HG03354 (cell line): ENCODE results near the gene NDUFAF4.
A peak's percentile ranks its signal among the peaks of the same experiment; 100 is the strongest.

Experiments
- ATAC-seq: cut with Tn5 transposase; IDR thresholded peaks from one replicate; pipeline ENCODE4 v1.9.1; 2021; ENCODE audit warnings: mild to moderate bottlenecking; ENCODE audit not compliant: unreplicated experiment, poor library complexity, severe bottlenecking

The NDUFAF4 gene

DNA sequence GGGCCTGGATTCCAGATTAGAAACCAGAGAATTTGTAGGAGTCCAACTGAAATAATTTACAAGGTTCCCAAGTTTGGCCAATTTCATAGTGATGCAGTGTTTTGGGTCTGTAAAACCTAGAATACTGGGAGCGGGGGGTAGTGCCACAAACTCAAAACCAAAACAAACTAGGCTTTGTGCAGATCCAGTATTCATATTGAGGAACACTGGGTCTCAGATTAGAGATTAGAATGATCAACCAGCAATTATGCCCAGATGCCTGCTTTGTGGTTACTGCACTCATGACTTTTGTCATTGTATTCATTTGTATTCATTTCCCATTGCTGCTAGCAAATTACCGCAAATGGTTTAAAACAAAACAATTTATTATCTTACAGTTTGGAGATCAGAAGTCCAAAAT is 3.2 kb upstream of the NDUFAF4 start:
- no peak for ATAC-seq

- no peak for ATAC-seq
Measured at GRCh38 chr6:96899451-96899998, 1.8 kb upstream of the NDUFAF4 start.

- ATAC-seq = no peak
Measured at GRCh38 chr6:96899019-96899418, 1.3 kb upstream of the NDUFAF4 start.

DNA sequence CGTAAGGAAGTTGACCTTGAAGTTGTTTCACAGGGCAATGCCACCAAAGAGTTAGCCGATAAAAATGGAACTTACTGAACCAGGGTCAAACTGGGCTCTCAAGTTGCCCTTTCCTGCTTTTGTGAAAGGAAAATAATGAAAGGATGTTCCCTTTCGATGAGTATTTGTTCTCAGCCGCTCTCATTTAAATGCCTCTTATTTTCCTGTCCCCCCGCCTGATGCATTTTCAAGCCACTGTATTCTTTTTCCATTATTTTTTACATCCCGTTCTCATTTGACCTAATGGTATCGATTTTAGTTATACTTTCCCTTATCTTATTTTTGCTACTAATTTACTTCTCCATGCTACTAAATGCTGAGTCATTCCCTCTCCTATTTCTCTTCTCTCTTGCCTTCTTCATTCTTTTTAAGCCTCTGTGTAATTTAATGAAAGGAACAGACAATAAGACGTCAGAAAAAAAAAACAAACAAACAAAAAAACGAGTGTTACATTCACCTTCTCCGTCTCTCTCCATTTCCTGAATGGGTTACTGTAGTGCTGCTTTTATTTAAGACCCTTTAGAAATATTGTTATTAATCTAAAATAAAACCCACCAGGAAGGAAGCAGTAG is 655 bp upstream of the NDUFAF4 start:
- ATAC-seq = no peak

DNA sequence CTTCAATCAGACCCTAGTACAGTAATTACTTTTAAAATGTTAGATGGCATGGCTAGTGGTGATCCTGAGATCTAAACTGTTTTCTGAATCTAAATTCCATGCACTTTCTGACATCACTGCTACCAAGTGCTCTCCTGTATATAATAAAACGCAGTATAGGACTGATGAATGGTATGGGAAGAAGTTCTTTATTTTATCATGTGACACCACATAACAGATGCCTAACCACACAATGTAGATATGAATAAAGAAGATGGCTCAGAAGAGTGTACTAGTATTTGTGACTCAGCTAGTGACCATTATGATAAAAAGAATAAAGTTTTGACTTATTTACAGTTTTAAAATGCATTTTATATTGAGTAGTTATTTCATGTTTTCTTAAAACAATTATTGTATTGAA is 8.5 kb downstream of the NDUFAF4 start:
- ATAC-seq = no peak

DNA sequence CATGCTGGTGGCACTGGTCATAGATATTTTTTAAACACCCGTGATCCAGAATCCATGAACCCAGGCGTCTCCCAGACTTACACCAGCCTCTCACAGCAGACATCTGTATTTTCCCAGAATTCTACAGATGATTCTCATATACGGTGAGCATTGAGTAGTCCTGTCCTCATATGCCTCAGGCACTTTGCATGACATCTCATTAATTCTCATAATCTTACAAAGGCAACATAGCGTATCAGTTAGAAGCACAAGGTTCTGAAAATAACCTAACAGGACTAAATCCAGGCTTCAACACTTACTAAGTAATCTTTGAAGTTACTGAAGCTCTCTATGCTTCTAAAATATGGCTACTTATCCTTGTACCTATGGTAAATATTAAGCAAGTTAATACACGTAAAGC is 8.9 kb downstream of the NDUFAF4 start:
- ATAC-seq = no peak

GRCh38 chr6:96886519-96886918 is 11.2 kb downstream of the NDUFAF4 start:
- ATAC-seq = no peak

- ATAC-seq = peak; percentile 96
Measured at GRCh38 chr6:96885187-96885631, 12.5 kb downstream of the NDUFAF4 start.

DNA sequence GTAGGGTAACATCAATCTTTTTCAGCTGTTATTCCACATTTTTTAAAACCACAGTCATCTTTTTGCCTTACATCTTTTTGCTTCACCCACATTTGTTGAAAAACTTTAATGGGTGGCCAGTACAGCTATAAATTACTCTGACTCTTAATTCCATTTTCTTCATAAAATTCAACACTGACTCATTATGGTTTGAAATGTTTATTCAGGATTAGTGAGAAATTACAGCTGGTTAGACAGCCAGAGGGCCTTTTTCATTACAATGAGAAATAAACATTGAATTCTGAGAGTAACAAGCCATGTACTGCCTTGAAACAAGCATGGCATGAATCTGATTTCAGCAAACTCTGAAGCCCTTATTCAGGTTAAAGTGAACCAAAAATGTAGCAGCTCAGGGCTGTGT is 19.5 kb downstream of the NDUFAF4 start:
- no peak for ATAC-seq

DNA sequence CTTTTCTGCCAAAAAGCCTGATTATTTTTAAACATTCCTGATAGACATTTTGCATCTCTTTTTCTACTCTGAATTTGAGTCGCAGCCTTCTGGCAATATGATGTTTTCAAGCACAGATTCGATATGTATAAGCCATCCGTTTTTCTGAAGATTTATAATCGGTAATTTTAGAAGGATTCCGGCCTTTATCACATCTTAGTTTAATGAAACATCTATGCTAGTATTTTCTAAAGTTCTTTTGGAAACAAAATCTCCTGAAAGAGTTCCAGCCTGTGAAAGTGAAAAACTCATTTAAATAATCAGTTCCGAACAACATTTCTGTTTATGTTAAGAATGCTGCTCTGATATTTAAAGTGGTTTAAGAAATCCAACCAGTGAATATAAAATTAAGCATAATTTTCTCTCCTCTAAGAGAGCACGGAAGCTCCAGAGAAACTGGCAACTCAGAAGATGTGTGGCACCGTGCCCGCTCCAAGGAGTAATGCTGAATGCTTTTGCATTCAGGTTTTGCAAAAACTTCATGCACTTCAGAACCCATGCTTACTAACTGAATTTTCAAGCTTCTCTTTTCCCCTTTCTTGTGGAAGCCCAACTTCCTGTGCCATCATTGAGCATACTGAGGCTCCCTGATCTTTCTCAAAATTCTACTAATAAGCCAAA is 20.7 kb downstream of the NDUFAF4 start:
- ATAC-seq = no peak

GRCh38 chr6:96872976-96873375 is 24.7 kb downstream of the NDUFAF4 start:
- no peak for ATAC-seq

GRCh38 chr6:96865055-96865405 is 32.7 kb downstream of the NDUFAF4 start:
- no peak for ATAC-seq

DNA sequence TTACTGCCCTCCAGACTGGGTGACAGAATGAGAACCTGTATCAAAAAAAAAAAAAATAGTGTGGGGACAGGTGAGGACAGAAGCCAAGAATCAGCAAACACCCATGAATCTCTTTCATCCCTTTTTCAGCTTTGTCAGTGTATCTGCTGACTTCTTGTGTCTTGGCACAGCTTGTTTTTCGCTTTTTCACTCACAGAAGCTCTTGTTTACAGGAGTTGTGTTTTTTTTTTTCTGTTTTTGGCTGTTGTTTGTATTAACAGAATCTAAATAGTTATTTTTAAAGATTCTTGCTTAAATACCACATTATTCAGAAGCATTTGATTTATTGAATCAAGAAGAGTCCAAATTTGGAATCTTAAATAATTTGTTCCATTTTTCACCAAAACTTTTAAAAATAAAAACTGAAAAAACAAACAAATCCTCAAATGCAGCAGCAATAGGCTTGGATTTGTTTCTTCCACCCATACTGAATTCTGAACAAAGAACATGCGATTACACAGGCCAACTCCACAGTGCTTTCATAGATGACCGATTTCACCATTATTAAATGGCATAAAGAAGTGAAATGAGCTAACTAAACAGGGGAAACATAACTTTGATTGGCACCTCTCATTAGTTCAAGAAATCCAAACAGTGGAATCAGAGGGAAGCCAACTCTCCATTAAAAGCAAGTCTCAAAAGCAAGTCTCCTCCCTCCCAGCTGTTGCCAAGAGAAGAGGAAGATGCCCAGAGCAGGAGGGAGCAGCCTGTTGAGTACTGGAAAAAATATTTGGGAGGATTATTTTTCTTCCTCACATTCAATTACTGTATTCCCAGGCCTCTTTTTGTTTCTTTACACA is 33.3 kb downstream of the NDUFAF4 start:
- ATAC-seq = no peak

DNA sequence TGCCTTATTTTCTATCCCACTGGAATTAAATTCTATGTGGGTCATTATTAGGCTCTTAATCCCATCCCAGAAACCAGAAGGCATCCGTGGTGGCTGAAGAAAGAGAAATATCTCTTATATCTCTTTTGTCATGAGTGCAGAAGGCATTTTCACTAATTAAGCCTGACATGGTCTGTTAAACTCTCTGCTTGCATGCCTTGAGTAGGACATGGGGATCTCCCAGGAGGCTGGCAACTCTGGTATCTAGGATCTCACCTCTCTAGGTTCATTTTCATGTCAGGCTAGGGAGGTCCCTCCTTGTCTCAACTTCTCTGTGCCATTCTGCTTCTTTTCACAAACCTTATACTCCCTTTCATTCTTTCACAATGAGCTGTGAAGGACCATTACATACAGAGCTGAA is 35.1 kb downstream of the NDUFAF4 start:
- no peak for ATAC-seq

DNA sequence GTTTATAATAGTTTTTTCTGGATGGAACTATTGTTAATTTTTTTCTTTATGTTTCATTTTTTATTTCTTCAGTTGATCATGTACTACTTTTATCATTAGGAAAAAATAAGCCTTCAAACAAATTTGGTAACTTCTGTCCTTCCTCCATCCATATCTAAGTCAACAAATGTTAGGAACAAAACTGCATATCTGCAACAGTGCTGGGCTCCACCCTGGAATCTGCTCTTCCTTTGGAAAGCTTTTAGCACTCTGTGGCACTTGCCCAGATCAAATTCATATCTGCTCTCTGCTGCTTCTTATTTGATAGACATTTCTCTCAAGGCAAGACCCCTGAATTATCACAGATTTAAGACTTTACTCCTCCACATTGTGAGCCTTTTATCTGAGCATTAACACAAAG is 36.1 kb downstream of the NDUFAF4 start:
- ATAC-seq = no peak

GRCh38 chr6:96856856-96857255 is 40.8 kb downstream of the NDUFAF4 start:
- ATAC-seq = no peak

GRCh38 chr6:96853083-96853482 is 44.6 kb downstream of the NDUFAF4 start:
- ATAC-seq = no peak

DNA sequence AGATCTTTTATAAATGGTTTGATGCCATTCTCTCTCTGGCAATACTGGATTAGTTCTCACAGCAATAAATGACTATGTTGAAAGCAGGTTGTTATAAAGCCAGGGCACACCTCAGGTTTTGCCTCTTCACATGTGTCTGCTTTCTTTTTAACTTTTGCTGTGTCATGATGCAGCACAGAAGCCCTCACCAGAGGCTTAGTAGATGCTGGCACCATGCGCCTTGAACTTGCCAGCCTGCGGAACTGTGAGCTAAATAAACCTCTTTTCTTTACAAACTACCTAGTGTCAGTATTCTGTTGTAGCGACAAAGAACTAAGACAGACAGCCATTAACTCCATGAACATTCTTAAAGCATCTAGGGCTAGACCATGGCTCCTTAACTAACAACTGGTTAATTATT is 45.1 kb downstream of the NDUFAF4 start:
- ATAC-seq = no peak

GRCh38 chr6:96851858-96852257 is 45.8 kb downstream of the NDUFAF4 start:
- no peak for ATAC-seq

DNA sequence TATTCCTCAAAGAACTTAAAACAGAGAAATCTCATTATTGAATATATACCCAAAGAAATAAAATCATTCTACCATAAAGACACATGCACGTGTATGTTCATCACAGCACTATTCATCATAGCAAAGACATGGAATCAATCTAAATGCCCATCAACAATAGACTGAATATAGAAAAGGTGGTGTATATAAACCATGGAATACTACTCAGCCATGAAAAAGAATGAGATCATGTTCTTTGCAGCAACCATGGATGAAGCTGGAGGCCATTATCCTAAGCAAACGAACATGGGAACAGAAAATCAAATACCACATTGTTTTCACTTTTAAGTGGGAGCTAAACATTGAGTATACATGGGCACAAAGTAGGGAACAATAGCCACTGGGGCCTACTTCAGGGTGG is 48.1 kb downstream of the NDUFAF4 start:
- no peak for ATAC-seq

GRCh38 chr6:96844530-96844929 is 53.2 kb downstream of the NDUFAF4 start:
- peak; percentile 85 for ATAC-seq
